ENCODE data around the gene CHI3L2. TPM values are rescaled to one million over a fixed set of nuclear protein-coding genes. Genes with fewer than 3 reads are reported as not detected.

Gene CHI3L2
- total RNA-seq, 1 donor from 2014 or later, result 3.3 TPM

DNA sequence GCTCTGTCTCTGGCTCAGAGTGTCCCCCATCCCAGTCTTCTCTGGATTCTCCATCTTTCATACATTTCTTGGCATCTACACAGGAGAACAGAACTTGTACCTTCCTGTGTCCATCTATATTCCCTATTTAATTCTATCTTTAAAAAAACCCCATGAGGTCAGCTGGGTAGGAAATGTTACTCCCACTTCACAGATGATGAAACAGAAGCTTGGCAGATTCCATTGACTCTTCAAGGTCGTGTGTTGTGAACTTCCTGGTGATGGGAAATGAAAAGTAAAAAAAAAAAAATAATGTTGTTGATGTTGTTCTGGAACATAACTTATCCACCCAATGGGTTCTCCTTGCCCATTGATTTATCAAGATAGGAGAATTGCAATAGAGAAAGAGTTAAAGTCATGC lies 8.9 kb downstream of the CHI3L2 start:
- intact Hi-C loops (cut with DNase I), result no loop called here
- DNase-seq (ENCODE audit: low spot score) (no peak), ATAC-seq (peak; percentile 36)

- DNase-seq (ENCODE audit: low spot score) (no peak), ATAC-seq (no peak)
- intact Hi-C loops (cut with DNase I), result no loop called here
Measured at GRCh38 chr1:111236806-111237205, 9.3 kb downstream of the CHI3L2 start.

DNA sequence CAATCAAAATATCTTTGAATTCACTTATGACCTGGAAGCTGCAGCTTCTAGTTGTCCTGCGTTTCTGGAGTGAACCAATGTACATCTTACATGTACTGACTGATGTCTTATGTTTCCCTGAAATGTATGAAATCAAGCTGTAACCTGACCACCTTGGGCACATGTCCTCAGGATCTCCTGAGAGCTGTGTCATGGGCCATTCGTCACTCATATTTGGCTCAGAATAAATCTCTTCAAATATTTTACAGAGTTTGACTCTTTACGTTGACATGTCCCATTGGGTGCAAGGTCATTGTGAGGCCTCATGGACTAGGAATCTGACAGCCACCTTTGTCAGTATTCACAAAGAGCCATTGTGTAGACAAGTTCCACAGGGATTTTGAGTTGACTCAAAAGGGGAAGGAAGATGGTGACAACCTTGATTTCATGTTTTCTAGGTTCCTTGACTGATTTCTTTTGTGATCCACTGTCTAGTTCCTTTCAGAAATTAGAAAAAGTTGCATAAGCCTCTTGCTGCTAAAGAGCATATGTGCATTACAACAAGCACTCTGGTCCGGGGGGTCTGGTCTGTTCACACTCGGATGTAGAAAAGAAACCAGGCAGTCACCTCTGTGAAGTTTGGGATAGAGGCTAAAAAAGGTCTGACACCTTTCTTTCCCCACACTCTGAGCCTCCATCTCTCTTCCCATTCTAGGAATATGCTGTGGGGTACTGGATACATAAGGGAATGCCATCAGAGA lies 10.7 kb downstream of the CHI3L2 start:
- ATAC-seq (no peak), DNase-seq (ENCODE audit: low spot score) (no peak)
- intact Hi-C loops (cut with DNase I), result no loop called here

DNA sequence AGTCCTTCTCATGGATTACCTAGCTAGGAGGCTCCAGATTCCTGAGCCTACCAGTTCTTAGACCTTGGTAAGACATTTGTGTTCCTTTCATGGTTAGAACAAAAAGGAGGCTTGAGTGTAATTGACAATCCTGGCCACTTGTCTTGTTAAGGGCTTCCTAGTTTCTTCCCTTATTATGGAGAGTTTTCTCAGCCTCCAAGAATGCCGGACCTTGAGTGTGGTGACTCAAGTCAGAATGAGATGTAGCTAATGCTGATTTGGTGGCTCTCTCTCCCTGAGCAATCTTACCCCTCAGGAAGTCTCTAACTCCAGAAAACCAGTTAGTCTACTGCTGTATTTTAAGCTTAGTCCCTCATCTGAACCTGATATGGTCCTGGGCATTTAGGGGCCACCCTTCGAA lies 14.3 kb downstream of the CHI3L2 start:
- no peak for ATAC-seq
- intact Hi-C loops (cut with DNase I), result no loop called here
- DNase-seq (ENCODE audit: low spot score), result no peak

DNA sequence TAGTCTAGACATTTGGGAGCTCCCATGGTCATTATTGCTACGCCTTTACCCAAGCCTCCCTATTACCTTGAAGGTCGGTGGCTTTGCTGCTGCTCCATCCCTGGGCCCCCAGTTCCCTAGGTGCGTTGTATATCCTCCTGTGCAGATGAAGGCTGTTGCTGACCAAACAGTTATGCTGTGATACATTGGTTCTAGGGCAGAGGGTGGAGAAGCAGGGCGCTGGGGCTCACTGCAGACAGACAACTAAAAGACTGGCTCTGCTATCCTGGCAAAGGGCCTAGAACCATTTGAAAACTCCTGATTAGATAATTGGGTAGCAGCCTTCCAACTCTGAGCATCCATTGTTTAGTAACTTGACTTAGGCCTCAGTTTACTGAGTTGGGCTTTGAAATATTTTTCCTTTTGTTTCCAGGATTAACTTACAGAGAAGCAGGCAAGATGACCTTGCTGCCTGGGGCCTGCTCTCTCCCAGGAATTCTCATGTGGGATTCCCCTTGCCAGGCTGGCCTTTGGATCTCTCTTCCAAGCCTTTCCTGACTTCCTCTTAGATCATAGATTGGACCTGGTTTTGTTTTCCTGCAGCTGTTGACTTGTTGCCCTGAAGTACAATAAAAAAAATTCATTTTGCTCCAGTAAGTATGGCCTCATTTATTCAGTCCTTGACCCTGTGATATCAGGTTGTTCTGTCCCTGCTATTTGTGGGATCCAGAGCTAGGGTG lies 15.5 kb downstream of the CHI3L2 start:
- DNase-seq (ENCODE audit: low spot score) (no peak), ATAC-seq (peak; percentile 84)
- intact Hi-C loops (cut with DNase I), result no loop called here

DNA sequence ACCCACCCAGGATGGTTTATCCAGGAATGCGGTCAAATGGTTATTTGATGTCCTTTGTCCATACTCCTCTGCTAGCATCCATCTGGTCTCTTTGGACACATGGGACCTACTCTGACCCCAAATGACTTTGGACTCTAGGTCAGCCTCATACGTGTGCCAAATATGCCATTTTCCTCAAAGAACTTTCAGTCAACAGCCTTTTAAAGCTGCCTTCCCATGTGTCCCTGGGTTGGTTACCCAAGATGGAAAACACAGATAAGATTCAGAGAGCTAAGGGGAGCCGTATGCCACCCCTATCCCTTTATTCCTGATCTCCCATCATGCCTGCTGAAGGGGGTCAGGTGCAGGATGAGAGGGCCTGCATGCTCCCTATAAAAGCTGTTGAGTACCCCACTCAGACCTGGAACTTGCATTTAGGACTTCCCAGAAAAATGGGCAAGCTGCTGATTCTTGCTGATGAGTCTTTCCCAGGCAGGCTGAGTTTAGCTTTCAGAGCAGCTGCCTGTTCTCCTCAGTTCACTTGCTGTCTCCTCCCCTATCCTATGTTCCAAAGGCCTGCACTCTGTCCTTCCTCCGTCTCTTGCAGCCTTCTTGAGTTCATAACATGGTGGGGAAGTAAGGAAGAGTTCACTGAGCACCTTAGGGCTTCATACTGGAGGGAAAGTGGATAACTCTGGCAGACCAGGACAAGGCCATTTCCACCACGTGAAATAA lies 19.8 kb downstream of the CHI3L2 start:
- no peak for DNase-seq (ENCODE audit: low spot score)
- intact Hi-C loops (cut with DNase I), result no loop called here
- no peak for ATAC-seq

DNA sequence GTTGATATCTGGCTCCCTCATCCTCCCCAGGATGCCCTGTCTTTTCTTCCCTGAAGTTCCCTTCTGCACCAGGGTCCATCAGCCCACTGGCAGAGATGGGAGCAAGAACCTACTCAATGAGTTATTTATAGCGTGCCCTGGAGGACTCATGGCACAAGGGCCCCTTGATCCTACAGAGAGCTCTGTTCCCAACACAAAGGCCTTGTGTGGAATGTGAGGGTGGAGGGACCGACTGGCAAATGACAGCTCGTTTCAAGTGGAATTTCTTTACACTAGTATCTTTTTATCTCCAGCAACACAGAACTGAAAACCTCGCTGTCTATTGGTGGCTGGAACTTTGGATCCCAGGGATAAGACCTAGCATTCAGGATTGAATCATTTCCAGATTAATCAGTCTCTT lies 22.4 kb downstream of the CHI3L2 start:
- intact Hi-C loops (cut with DNase I), result no loop called here
- DNase-seq (ENCODE audit: low spot score), result no peak
- no peak for ATAC-seq

DNA sequence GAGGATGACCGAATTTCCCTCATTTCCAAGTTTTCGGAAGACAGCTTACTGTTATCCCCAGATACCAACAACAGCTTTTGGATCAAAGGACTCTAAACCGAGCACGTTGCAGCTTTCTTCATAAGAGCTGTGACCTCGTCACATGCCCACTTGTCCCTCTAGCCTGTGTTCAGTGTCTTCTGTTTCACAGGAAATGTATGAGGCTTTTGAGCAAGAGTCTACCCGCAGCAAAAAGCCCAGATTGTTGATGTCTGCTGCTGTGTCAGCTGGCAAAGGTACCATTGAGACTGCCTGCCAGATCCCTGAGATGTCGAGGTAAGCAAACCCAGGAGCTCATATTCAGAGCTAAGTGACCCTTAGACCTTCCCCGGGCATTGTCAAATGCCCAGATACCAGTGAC lies 24.1 kb downstream of the CHI3L2 start:
- peak; percentile 44 for ATAC-seq
- intact Hi-C loops (cut with DNase I), result no loop called here
- no peak for DNase-seq (ENCODE audit: low spot score)

DNA sequence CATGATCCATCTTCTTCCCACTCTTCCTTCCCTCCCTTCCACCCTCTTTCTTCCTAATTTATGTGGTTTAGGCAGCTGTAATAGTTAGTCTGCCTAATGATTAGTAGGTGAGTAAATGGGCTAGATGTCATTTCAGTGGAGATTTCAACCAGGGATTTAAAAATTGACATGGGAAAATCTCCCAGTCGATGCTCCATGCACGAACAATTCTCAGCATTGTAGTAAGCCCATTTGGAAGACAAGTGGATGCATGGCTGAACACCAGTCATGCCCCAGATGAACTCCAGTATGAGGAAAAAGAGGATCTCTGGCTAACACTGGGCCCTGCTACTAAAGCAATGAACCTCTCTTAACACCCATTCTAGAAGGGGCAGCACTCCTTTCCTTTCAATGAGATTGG lies 25.3 kb downstream of the CHI3L2 start:
- intact Hi-C loops (cut with DNase I), result no loop called here
- ATAC-seq, result no peak
- no peak for DNase-seq (ENCODE audit: low spot score)

DNA sequence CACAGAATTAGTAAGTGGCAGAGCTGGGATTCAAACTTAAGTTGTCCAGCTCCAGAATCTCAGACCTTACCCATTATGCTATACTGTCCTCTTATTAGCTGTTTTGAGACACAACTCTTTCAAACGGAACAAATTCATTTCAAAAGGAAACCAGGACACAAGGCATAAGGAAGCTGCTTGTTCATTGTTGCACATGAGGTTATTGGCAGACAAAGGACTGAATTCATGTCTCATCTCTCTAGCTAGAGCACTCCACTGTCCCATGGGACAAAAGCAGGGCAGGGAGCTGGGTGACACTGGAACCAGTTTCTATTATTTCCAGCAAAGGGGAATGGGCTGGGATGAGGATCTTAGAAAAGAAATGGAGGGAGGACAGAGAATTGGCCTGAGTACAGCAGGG lies 26.4 kb downstream of the CHI3L2 start:
- intact Hi-C loops (cut with DNase I), result no loop called here
- ATAC-seq (no peak), DNase-seq (ENCODE audit: low spot score) (no peak)

DNA sequence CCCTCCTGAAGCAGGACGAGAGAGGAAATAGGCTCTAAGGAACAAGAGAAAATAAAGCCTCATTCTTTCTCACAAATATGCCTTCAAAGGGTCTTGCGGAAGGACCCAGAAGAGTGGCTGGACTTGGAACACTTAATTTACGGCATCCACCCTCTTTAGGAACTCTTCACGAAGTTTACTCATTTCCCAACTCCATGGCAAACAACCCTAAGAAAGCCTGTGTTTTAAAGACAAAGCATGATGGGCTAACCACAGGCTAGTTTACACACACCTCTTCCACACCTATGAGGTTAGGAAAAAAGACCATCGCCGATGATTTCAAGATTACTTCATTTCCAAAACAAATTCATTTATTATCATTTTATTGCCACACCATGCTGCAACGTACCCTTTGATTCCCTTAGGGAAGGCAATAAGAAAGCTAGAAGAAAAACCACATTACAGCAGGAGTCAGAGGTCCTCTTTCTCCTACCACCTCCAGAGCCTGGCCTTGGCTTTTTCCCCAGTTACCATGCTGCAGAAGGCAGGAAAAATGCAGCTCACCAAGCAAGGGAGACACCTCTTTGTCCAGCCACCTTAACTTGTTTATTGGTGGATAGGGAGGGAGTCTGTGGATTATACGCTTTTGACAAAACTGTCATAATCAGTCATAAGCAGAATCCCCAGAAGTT lies 29.6 kb downstream of the CHI3L2 start:
- no peak for ATAC-seq
- no peak for DNase-seq (ENCODE audit: low spot score)
- intact Hi-C loops (cut with DNase I), result no loop called here

DNA sequence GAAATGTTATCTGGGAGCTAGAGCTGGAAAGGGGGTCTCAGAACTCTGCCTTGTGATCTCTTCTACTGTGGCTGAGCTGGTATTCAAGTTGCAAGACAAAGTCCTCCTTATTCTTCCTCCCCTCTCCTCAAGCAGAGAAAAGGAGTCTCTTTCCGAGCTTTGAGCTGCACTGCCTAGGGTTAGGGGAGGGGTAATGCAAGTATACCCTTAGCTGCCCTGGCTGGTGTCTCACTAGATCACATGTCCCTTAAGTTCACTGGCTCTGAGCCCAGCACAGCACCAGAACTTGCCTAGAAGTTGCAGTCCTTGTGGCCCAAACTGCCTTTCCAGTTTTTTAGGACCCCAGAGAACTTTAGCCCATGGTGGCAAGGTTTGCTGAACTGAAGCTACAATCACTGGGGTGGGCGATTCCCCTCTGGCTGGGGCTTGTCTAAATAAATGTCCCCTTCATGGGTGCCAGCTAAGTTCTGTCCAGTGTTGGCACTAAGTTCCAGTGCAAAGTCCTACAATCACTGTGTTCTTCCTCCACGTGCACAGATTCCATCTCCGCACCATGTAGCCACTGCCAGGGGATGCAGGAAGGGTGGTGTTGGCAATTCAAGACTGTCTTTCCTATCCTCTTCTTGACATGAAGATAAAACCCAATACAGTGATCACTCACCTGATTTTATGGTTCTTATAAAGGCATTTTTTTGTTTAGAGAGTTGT lies 40.4 kb downstream of the CHI3L2 start:
- ATAC-seq, result no peak
- intact Hi-C loops (cut with DNase I), result no loop called here
- no peak for DNase-seq (ENCODE audit: low spot score)

DNA sequence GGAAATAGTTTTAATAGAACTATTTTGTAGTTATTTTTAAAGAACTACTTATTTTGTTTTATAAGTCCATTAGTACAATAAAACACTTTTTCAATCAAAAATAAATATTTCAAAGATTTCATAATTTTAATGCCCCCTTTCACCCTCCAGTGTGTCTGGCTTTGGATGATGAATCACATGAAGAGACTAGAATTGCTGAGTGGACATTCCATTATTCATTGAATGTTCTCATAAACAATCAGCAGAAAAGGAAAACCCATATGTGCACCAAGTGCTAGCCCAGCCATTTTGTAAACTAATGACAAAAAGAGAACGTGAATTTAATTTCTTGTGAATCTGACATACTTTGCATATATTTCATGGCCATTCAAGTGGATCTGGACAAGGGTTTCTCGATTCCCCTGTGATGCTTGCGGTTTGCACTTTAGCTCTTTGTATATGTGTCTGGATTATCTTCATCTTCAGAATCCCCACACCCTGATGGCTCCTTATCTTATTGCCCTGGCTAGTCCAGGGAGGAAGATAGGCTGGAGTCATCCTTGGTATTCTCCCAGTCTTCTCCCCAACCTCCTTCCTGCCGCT lies 42.4 kb downstream of the CHI3L2 start:
- ATAC-seq (no peak), DNase-seq (ENCODE audit: low spot score) (no peak)
- intact Hi-C loops (cut with DNase I), result no loop called here

DNA sequence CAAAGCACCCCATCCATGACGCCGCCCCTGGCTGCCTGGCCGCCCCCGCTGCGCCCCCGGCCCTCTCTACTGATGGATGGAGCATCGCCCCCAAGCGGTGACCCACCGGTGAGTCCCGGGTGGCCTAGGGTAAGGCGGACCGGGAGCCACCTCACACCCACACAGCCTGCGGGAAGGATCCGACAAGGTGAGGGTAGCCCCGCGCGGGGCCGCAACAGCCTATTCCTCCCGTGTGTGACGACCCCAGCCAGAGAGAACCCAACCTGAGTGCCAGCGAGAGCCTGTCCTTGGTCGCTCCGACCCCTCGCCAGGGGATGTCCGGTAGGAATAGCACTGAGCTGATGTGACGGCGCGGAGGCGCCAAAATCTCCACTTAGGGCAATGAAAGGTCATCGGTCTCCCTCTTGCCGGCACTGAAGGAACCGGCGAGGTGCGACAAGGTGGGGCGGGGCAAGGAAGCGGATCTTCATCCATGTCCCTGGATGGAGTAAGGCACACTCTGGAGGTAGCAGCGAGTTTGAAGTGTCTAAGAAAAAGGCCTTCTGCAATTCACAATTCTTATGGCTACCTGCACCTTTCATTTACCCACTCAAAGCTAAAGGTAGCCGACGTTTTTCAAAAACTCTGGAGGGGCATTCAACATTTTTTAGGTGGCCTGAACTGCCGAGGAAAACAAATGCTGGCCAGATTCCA lies 43.4 kb downstream of the CHI3L2 start:
- intact Hi-C loops (cut with DNase I), result no loop called here
- DNase-seq (ENCODE audit: low spot score) (no peak), ATAC-seq (no peak)

- no peak for ATAC-seq
- intact Hi-C loops (cut with DNase I), result no loop called here
- no peak for DNase-seq (ENCODE audit: low spot score)
Measured at GRCh38 chr1:111271464-111271801, 43.9 kb downstream of the CHI3L2 start.

GRCh38 chr1:111272081-111272480 lies 44.6 kb downstream of the CHI3L2 start:
- DNase-seq (ENCODE audit: low spot score), result no peak
- ATAC-seq, result no peak
- intact Hi-C loops (cut with DNase I), result no loop called here

DNA sequence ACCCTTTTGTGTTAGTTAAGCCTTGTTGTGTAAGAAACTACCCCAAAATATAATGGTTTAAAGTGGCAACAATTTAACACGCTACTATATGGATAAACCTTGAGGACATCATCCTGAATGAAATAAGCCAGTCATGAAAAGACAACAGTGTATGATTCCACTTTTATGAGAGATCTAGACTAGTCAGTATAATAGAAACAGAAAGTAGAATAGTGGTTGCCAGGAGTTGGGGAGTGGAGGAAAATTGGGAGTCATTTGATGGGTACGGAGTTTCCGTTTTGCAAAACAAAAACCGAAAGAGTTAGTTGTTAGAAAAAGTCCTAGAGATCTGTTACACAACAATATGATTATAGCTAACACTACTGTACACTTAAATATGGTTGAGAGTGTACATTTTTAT lies 47.1 kb downstream of the CHI3L2 start:
- intact Hi-C loops (cut with DNase I), result no loop called here
- ATAC-seq, result peak; percentile 84
- no peak for DNase-seq (ENCODE audit: low spot score)

GRCh38 chr1:111275079-111275478 lies 47.6 kb downstream of the CHI3L2 start:
- ATAC-seq (peak; percentile 99), DNase-seq (ENCODE audit: low spot score) (peak; percentile 72)

More at GRCh38 chr1:111275079-111275478, 47.6 kb downstream of the CHI3L2 start:
- intact Hi-C loops (cut with DNase I), result no loop called here

Measured in sciatic nerve (tissue), 2 donors.